WTC11 (cell line): ENCODE results near the gene PARP12. TPM values are rescaled to one million over a fixed set of nuclear protein-coding genes. Genes with fewer than 3 reads are reported as not detected.

Source experiments
- ATAC-seq: fragments of 200-7000 bp; cut with Tn5 transposase; 2 replicates; pipeline ENCODE4 v1.10.0; 2021; ENCODE audit warnings: mild to moderate bottlenecking, moderate library complexity
- CTCF ChIA-PET: fragments of 300-600 bp; sonication (Branson Sonifier 250); formaldehyde crosslinking; loops from one replicate; lab custom pipeline; 2021; ENCODE audit warnings: antibody characterized with exemption; lab: Charles Lee
- POLR2A ChIA-PET: fragments of 350-600 bp; sonication (Branson Sonifier 250); formaldehyde crosslinking; loops from one replicate; lab custom pipeline; 2021; ENCODE audit warnings: antibody characterized with exemption; lab: Charles Lee
- DNase-seq: peaks from one replicate; pipeline ENCODE4 v3.0.0; 2021; ENCODE audit warnings: low spot score
- H3K27ac Mint-ChIP-seq: 2 replicates; pipeline ENCODE4 v1.8.0; 2021; ENCODE audit warnings: mixed read lengths
- H3K27me3 Mint-ChIP-seq: 2 replicates; pipeline ENCODE4 v1.8.0; 2021; ENCODE audit warnings: low read depth, mild to moderate bottlenecking, moderate library complexity, mixed read lengths
- H3K36me3 Mint-ChIP-seq: 2 replicates; pipeline ENCODE4 v1.8.0; 2021; ENCODE audit warnings: mixed read lengths
- H3K4me1 Mint-ChIP-seq: 2 replicates; pipeline ENCODE4 v1.8.0; 2022; ENCODE audit warnings: mixed read lengths
- H3K4me3 Mint-ChIP-seq: 2 replicates; pipeline ENCODE4 v1.8.0; 2021; ENCODE audit warnings: mild to moderate bottlenecking, moderate library complexity, mixed read lengths
- H3K9me3 Mint-ChIP-seq: 2 replicates; pipeline ENCODE4 v1.8.0; 2021; ENCODE audit warnings: mixed read lengths
- CBFB ChIP-seq: sonication (generic); formaldehyde crosslinking; IDR thresholded peaks from 2 replicates; pipeline ENCODE4 v1.8.1; 2022; ENCODE audit warnings: mild to moderate bottlenecking, low read depth, missing genetic modification reagents
- FOXJ3 ChIP-seq: sonication (generic); formaldehyde crosslinking; IDR thresholded peaks from 2 replicates; pipeline ENCODE4 v1.9.0; 2021; ENCODE audit warnings: missing genetic modification reagents, mild to moderate bottlenecking, borderline replicate concordance
- HMGA2 ChIP-seq: fragments of 250-450 bp; sonication (Bioruptor Pico); IDR thresholded peaks from 2 replicates; pipeline ENCODE4 v1.4.0; 2021; ENCODE audit warnings: mild to moderate bottlenecking, moderate library complexity
- PRRX2 ChIP-seq: fragments of 250-450 bp; sonication (Bioruptor Pico); IDR thresholded peaks from 2 replicates; pipeline ENCODE4 v1.8.0; 2021; ENCODE audit warnings: mild to moderate bottlenecking
- SP1 ChIP-seq: sonication (generic); formaldehyde crosslinking; conservative IDR thresholded peaks from 2 replicates; pipeline ENCODE4 v1.8.1; 2022; ENCODE audit warnings: missing genetic modification reagents
- TP53 ChIP-seq: sonication (generic); formaldehyde crosslinking; IDR thresholded peaks from 2 replicates; pipeline ENCODE4 v1.8.1; 2023; ENCODE audit warnings: mild to moderate bottlenecking, missing genetic modification reagents
- ZNF121 ChIP-seq: sonication (generic); formaldehyde crosslinking; IDR thresholded peaks from 2 replicates; pipeline ENCODE4 v1.8.0; 2023; ENCODE audit warnings: missing genetic modification reagents
- ZNF219 ChIP-seq: sonication (generic); formaldehyde crosslinking; IDR thresholded peaks from 2 replicates; pipeline ENCODE4 v1.8.0; 2023; ENCODE audit warnings: missing genetic modification reagents, mild to moderate bottlenecking, borderline replicate concordance
- ZNF232 ChIP-seq: sonication (generic); formaldehyde crosslinking; IDR thresholded peaks from 2 replicates; pipeline ENCODE4 v1.8.0; 2022; ENCODE audit warnings: mild to moderate bottlenecking, missing genetic modification reagents
- ZNF317 ChIP-seq: sonication (generic); formaldehyde crosslinking; IDR thresholded peaks from 2 replicates; pipeline ENCODE4 v1.8.1; 2023; ENCODE audit warnings: low read depth, mild to moderate bottlenecking, moderate library complexity, missing genetic modification reagents, borderline replicate concordance
- ZNF396 ChIP-seq: fragments of 250-450 bp; sonication (Bioruptor Pico); IDR thresholded peaks from 2 replicates; pipeline ENCODE4 v1.8.0; 2021; ENCODE audit warnings: mild to moderate bottlenecking, moderate library complexity, borderline replicate concordance
- ZNF423 ChIP-seq: fragments of 250-450 bp; sonication (Bioruptor Pico); IDR thresholded peaks from 2 replicates; pipeline ENCODE4 v2.1.2; 2022; ENCODE audit warnings: mild to moderate bottlenecking, moderate library complexity
- total RNA-seq: library from RNA; stranded (reverse); gene quantifications from 3 replicates; pipeline ENCODE4 v1.2.3, GENCODE V29; 2021
- TF ChIP-seq, protein P1 (sequence below): sonication (generic); formaldehyde crosslinking; IDR thresholded peaks from 2 replicates; pipeline ENCODE4 v1.8.0; 2023; ENCODE audit warnings: mild to moderate bottlenecking, missing genetic modification reagents
- TF ChIP-seq, protein P2 (sequence below): fragments of 200-600 bp; IDR thresholded peaks from 2 replicates; pipeline ENCODE4 v1.8.0; 2022; ENCODE audit warnings: antibody characterized with exemption
- TF ChIP-seq, protein P3 (sequence below): sonication (generic); formaldehyde crosslinking; IDR thresholded peaks from 2 replicates; pipeline ENCODE4 v1.8.0; 2022; ENCODE audit warnings: mild to moderate bottlenecking, missing genetic modification reagents
- TF ChIP-seq, protein P4 (sequence below): fragments of 250-450 bp; sonication (Bioruptor Pico); IDR thresholded peaks from 2 replicates; pipeline ENCODE4 v1.8.0; 2021; ENCODE audit warnings: mild to moderate bottlenecking
- TF ChIP-seq, protein P5 (sequence below): sonication (generic); formaldehyde crosslinking; IDR thresholded peaks from 2 replicates; pipeline ENCODE4 v1.8.1; 2023; ENCODE audit warnings: mild to moderate bottlenecking, missing genetic modification reagents

PARP12 gene
- total RNA-seq, 1 experiment from 2014 or later: 9.1 TPM

DNA sequence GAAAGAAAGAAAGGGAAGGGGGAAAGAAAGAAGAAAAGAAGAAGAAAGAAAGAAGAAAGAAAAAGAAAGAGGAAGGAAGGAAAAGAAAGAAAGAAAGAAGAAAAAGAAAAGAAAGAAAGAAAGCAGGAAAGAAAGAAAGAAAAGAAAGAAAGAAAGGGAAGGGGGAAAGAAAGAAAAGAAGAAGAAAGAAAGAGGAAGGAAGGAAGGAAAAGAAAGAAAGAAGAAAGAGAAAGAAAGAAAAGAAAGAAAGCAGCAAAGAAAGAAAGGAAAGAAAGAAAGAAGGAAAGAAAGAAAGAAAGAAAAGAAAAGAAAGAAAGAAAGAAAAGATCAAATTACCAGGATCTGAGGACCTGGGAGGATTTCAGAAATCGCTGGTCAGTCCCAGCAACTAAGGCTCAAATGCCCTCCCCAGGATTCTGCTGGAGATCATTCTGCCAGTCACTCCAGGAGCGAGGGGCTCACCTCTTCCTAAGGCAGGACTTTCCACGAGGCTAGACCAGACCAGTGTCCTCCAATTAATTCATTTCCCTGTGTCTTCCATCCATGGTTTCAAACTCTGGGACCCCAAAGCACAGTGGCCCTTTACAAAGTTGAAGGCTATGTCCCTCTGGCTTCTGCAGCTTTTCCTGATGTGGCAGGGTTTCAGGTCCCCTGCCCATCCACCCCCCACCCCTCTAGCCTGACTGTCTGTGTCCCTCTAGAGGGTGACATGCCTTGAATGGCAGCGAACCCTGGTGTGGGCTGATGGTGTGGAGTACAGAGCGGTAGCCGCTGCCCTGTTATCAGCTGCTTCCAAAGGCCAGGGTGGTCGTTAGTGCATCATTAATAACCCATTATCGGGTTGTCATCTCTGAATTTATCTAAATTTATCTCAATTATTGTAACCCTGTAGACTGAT lies 77.9 kb downstream of the PARP12 start:
- no peak for DNase-seq
- no peak for TF ChIP-seq PRRX2 (CRISPR knock-in tag)
- no peak for TF ChIP-seq ZNF219 (CRISPR knock-in tag)
- TF ChIP-seq, protein P1, sequence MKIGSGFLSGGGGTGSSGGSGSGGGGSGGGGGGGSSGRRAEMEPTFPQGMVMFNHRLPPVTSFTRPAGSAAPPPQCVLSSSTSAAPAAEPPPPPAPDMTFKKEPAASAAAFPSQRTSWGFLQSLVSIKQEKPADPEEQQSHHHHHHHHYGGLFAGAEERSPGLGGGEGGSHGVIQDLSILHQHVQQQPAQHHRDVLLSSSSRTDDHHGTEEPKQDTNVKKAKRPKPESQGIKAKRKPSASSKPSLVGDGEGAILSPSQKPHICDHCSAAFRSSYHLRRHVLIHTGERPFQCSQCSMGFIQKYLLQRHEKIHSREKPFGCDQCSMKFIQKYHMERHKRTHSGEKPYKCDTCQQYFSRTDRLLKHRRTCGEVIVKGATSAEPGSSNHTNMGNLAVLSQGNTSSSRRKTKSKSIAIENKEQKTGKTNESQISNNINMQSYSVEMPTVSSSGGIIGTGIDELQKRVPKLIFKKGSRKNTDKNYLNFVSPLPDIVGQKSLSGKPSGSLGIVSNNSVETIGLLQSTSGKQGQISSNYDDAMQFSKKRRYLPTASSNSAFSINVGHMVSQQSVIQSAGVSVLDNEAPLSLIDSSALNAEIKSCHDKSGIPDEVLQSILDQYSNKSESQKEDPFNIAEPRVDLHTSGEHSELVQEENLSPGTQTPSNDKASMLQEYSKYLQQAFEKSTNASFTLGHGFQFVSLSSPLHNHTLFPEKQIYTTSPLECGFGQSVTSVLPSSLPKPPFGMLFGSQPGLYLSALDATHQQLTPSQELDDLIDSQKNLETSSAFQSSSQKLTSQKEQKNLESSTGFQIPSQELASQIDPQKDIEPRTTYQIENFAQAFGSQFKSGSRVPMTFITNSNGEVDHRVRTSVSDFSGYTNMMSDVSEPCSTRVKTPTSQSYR (CRISPR knock-in tag): no peak
- TF ChIP-seq, protein P2, sequence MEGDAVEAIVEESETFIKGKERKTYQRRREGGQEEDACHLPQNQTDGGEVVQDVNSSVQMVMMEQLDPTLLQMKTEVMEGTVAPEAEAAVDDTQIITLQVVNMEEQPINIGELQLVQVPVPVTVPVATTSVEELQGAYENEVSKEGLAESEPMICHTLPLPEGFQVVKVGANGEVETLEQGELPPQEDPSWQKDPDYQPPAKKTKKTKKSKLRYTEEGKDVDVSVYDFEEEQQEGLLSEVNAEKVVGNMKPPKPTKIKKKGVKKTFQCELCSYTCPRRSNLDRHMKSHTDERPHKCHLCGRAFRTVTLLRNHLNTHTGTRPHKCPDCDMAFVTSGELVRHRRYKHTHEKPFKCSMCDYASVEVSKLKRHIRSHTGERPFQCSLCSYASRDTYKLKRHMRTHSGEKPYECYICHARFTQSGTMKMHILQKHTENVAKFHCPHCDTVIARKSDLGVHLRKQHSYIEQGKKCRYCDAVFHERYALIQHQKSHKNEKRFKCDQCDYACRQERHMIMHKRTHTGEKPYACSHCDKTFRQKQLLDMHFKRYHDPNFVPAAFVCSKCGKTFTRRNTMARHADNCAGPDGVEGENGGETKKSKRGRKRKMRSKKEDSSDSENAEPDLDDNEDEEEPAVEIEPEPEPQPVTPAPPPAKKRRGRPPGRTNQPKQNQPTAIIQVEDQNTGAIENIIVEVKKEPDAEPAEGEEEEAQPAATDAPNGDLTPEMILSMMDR: no peak
- no peak for TF ChIP-seq ZNF396
- no peak for TF ChIP-seq ZNF232 (CRISPR knock-in tag)
- TF ChIP-seq FOXJ3: no peak
- TF ChIP-seq ZNF423 (CRISPR knock-in tag): no peak
- no peak for TF ChIP-seq TP53 (CRISPR knock-in tag)
- no peak for TF ChIP-seq CBFB
- TF ChIP-seq, protein P3, sequence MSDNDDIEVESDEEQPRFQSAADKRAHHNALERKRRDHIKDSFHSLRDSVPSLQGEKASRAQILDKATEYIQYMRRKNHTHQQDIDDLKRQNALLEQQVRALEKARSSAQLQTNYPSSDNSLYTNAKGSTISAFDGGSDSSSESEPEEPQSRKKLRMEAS (CRISPR knock-in tag): no peak
- TF ChIP-seq ZNF317: no peak
- TF ChIP-seq SP1 (CRISPR knock-in tag): no peak
- no peak for TF ChIP-seq HMGA2 (CRISPR knock-in tag)
- Mint-ChIP-seq H3K36me3 (no peaks in the 10 kb centered on the region), H3K4me1 (peaks cover 22% of the 10 kb centered on the region), H3K9me3 (peaks cover 6% of the 10 kb centered on the region; the same call in 1 of the 2 replicates), H3K27ac (no peak overlapping the region), H3K27me3 (no peaks in the 10 kb centered on the region; the same call in 1 of the 2 replicates), H3K4me3 (no peak overlapping the region)
- CTCF ChIA-PET: no interaction called here
- no peak for ATAC-seq
- POLR2A ChIA-PET: no interaction called here

DNA sequence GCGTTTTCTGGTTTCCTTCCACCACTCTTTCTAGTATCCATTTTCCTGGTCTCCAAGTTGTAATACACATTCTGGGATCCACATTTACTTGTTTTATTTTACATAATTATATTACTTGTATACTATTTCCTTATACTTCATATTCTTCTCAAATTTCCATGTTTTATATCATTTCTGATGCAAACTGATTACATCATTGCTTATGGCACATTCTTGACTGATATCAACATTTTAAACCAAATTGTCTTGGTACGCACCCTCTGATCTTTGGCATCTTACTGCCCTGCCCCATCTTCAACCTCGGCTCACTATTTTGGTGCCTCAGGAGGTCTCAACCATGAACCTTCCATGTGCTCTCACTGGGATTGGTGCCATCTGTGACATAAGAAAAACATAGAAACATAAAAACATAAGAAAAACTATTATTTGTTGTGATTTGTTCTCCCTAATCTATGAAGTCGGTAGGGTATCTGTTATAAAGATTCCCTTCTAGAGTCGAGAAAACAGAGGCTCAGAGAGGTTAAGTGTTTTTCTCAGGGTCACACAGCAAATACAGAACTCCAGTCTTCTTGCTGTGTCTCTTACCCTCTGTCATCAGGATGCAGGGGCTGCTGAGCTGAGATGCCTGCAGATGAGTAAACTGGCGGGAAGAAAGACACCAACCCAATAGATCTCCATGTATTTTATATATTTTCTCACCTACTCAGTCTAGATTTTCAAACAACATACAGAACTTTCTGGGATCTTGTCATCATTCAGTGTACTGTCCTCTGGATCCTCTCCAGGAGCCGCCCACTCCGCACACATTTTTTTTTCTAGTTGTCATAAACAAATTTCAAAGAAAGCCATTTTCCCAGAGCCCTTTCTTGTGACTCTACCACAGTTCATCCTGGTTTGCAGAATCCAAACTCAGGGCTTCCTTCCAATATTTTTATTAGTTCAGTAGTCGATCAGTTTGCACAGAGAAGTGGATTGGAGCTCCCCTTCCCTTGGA lies 79.5 kb downstream of the PARP12 start:
- ATAC-seq (no peak), DNase-seq (no peak)
- Mint-ChIP-seq H3K4me3 (no peak overlapping the region), H3K9me3 (peaks cover 6% of the 10 kb centered on the region; the same call in 1 of the 2 replicates), H3K27me3 (no peaks in the 10 kb centered on the region), H3K36me3 (no peaks in the 10 kb centered on the region), H3K4me1 (peaks cover 18% of the 10 kb centered on the region), H3K27ac (no peak overlapping the region)
- TF ChIP-seq, protein P4, sequence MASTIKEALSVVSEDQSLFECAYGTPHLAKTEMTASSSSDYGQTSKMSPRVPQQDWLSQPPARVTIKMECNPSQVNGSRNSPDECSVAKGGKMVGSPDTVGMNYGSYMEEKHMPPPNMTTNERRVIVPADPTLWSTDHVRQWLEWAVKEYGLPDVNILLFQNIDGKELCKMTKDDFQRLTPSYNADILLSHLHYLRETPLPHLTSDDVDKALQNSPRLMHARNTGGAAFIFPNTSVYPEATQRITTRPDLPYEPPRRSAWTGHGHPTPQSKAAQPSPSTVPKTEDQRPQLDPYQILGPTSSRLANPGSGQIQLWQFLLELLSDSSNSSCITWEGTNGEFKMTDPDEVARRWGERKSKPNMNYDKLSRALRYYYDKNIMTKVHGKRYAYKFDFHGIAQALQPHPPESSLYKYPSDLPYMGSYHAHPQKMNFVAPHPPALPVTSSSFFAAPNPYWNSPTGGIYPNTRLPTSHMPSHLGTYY (CRISPR knock-in tag): no peak
- TF ChIP-seq, protein P5, sequence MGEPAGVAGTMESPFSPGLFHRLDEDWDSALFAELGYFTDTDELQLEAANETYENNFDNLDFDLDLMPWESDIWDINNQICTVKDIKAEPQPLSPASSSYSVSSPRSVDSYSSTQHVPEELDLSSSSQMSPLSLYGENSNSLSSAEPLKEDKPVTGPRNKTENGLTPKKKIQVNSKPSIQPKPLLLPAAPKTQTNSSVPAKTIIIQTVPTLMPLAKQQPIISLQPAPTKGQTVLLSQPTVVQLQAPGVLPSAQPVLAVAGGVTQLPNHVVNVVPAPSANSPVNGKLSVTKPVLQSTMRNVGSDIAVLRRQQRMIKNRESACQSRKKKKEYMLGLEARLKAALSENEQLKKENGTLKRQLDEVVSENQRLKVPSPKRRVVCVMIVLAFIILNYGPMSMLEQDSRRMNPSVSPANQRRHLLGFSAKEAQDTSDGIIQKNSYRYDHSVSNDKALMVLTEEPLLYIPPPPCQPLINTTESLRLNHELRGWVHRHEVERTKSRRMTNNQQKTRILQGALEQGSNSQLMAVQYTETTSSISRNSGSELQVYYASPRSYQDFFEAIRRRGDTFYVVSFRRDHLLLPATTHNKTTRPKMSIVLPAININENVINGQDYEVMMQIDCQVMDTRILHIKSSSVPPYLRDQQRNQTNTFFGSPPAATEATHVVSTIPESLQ: no peak
- TF ChIP-seq ZNF121 (CRISPR knock-in tag): 0 out of 2 replicates have a peak, but pooled peaks have one; percentile 35
- ChIA-PET POLR2A (no interaction called here), CTCF (no interaction called here)
